ENCODE measurements around the gene RAPGEF5. TPM values are rescaled to one million over a fixed set of nuclear protein-coding genes. Genes with fewer than 3 reads are reported as not detected.
A peak's percentile ranks its signal among the peaks of the same experiment; 100 is the strongest.
"Not testable (repeated sequence)": the region's sequence is repeated elsewhere in the genome, so short reads cannot be mapped to it uniquely, and the experiment has no call there.

Gene RAPGEF5
- total RNA-seq, 1 donor: 1.5 TPM

GRCh38 chr7:22093001-22093400, 264.0 kb downstream of the RAPGEF5 start:
- peak; percentile 86 for DNase-seq (ENCODE audit: low read depth)
- no peak for TF ChIP-seq CTCF (IDR thresholded peaks at IDR 0.05; ENCODE audit: insufficient read depth, low read length)
- H3K4me3 ChIP-seq (ENCODE audit: low read depth, low read length): no peak overlapping the region

GRCh38 chr7:22090958-22091525, 265.9 kb downstream of the RAPGEF5 start:
- DNase-seq (ENCODE audit: low read depth); H3K4me3 ChIP-seq (ENCODE audit: low read depth, low read length): not testable (repeated sequence)

GRCh38 chr7:22090512-22090911, 266.4 kb downstream of the RAPGEF5 start:
- H3K4me3 ChIP-seq (ENCODE audit: low read depth, low read length): no peak overlapping the region
- TF ChIP-seq CTCF (IDR thresholded peaks at IDR 0.05; ENCODE audit: insufficient read depth, low read length): no peak
- no peak for DNase-seq (ENCODE audit: low read depth)

GRCh38 chr7:22090107-22090506, 266.8 kb downstream of the RAPGEF5 start:
- DNase-seq (ENCODE audit: low read depth): no peak
- no peak for TF ChIP-seq CTCF (IDR thresholded peaks at IDR 0.05; ENCODE audit: insufficient read depth, low read length)
- no peak overlapping the region for H3K4me3 ChIP-seq (ENCODE audit: low read depth, low read length)

- TF ChIP-seq CTCF (IDR thresholded peaks at IDR 0.05; ENCODE audit: insufficient read depth, low read length): no peak
- DNase-seq (ENCODE audit: low read depth): no peak
- H3K4me3 ChIP-seq (ENCODE audit: low read depth, low read length): no peak overlapping the region
These were observed 268.1 kb downstream of the RAPGEF5 start for GRCh38 chr7:22088827-22089226.

GRCh38 chr7:22087861-22088260, 269.1 kb downstream of the RAPGEF5 start:
- no peak overlapping the region for H3K4me3 ChIP-seq (ENCODE audit: low read depth, low read length)
- TF ChIP-seq CTCF (IDR thresholded peaks at IDR 0.05; ENCODE audit: insufficient read depth, low read length): no peak
- DNase-seq (ENCODE audit: low read depth): no peak

GRCh38 chr7:22083704-22084240, 273.2 kb downstream of the RAPGEF5 start:
- peak; percentile 19 for DNase-seq (ENCODE audit: low read depth)

More at GRCh38 chr7:22083704-22084240, 273.2 kb downstream of the RAPGEF5 start:
- no peak for TF ChIP-seq CTCF (IDR thresholded peaks at IDR 0.05; ENCODE audit: insufficient read depth, low read length)
- peak overlapping the region; percentile 87 for H3K4me3 ChIP-seq (ENCODE audit: low read depth, low read length)
